Lung (tissue), 12 donors: ENCODE results near the gene HCN4. TPM values are rescaled to one million over a fixed set of nuclear protein-coding genes. Genes with fewer than 3 reads are reported as not detected.

Source experiments
- ATAC-seq: fragments of 200-7000 bp; cut with Tn5 transposase; one replicate; pipeline ENCODE4 v1.9.1; 2020; ENCODE audit warnings: moderate number of reproducible peaks; ENCODE audit not compliant: insufficient read depth, low FRiP score
- DNase-seq, 3 donors: peaks; one replicate each; pipeline ENCODE4 v3.0.0-alpha.2; 2013 to 2017
- H3K27ac ChIP-seq, 2 donors: one replicate each; pipeline ENCODE4 v1.5.1; 2013; ENCODE audit warnings: mild to moderate bottlenecking in 2 of 2, moderate library complexity in 2 of 2, control low read depth in 1 of 2, inconsistent platforms in 1 of 2, low read depth in 1 of 2, low read length in 1 of 2
- H3K27me3 ChIP-seq, 3 donors: one replicate each; pipeline ENCODE4 v1.5.1; 2013; ENCODE audit warnings: low read length in 2 of 3; ENCODE audit not compliant: control insufficient read depth in 3 of 3, insufficient read depth in 3 of 3
- H3K36me3 ChIP-seq, 4 donors: one replicate each; pipeline ENCODE4 v1.5.1; 2013; ENCODE audit warnings: low read length in 4 of 4, mild to moderate bottlenecking in 1 of 4, moderate library complexity in 1 of 4; ENCODE audit not compliant: control insufficient read depth in 4 of 4, insufficient read depth in 4 of 4
- H3K4me1 ChIP-seq, 5 donors: one replicate each; pipeline ENCODE4 v1.5.1; 2013; ENCODE audit warnings: low read length in 5 of 5, mild to moderate bottlenecking in 2 of 5, moderate library complexity in 1 of 5; ENCODE audit not compliant: control insufficient read depth in 5 of 5, insufficient read depth in 5 of 5
- H3K4me3 ChIP-seq: one replicate; pipeline ENCODE4 v1.5.1; 2013; ENCODE audit warnings: mild to moderate bottlenecking, control low read depth, moderate library complexity
- H3K9ac ChIP-seq, 2 donors: one replicate each; pipeline ENCODE4 v1.5.1; 2013; ENCODE audit warnings: low read length in 2 of 2, control low read depth in 1 of 2; ENCODE audit not compliant: insufficient read depth in 1 of 2
- H3K9me3 ChIP-seq, 4 donors: one replicate each; pipeline ENCODE4 v1.5.1; 2013; ENCODE audit warnings: low read length in 3 of 4, mild to moderate bottlenecking in 1 of 4, moderate library complexity in 1 of 4; ENCODE audit not compliant: control insufficient read depth in 4 of 4, insufficient read depth in 3 of 4
- WGBS, 2 donors: extraction: QIAGEN DNeasy Blood & Tissue Kit; methylation state at CpG; one replicate each; pipeline ENCODE4 v1.1.7; 2013; 5-methylcytosine and 5-hydroxymethylcytosine counted together
- polyA plus RNA-seq, 2 donors: library from polyadenylated mRNA; stranded (reverse); fragments of 200-250 nt; gene quantifications; one replicate each; pipeline ENCODE4 v1.2.1, GENCODE V29; 2013
- total RNA-seq, 2 donors: library from RNA; depleted of rRNA in 1 of 2; stranded (reverse); fragments of >200 nt in 1 of 2; gene quantifications; one replicate each; pipeline ENCODE4 v1.2.1, GENCODE V29; 2014 to 2021
- TF ChIP-seq, protein P1 (sequence below): IDR thresholded peaks from 2 replicates; pipeline ENCODE4 v1.5.1; 2012; ENCODE audit warnings: mild to moderate bottlenecking; ENCODE audit errors: control extremely low read depth, extremely low read depth
- donor health status: control.
- donor health status: control.
- donor health status: Bipolar disorder and iron deficiency.
- donor health status: healthy.
- donor health status: DM: yes; HTN: yes; CAD: no.

HCN4 gene
- total and polyA plus RNA-seq, 4 donors = 0.06 to 1.0 (median 0.21) TPM

DNA sequence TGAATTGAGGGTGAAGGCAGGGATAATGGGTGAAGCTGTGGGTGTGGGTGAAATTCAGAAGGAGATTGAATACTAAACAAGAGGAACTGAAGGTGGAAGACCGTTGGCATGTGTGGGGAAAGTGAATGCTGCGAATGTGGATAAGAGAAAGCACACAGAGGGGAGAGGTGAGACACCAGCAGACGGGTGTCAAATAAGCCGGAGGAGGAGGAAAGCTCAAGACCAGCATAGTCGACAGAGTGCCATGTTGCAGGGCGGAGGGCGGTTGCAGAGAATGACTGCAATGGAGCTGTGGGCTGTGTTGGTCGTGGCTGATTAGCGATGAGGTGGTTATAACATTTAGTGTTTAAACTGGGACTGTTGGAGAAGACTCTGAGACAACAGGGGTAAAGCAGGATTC lies 16.4 kb upstream of the HCN4 start:
- Histone ChIP-seq H3K9ac (no peak overlapping the region), H3K27me3 (peaks cover 0 to 8% (median 2%) of the 10 kb centered on the region in 3 donors), H3K4me3 (no peak overlapping the region), H3K36me3 (no peaks in the 10 kb centered on the region), H3K4me1 (no peaks in the 10 kb centered on the region), H3K27ac (no peak overlapping the region), H3K9me3 (peaks cover 0 to 16% (median 3%) of the 10 kb centered on the region in 4 donors)
- WGBS, 2 donors = 82 to 85% methylated on average over 9 of the region's 9 CpGs
- ATAC-seq (no peak), DNase-seq (no peak)
- TF ChIP-seq, protein P1, sequence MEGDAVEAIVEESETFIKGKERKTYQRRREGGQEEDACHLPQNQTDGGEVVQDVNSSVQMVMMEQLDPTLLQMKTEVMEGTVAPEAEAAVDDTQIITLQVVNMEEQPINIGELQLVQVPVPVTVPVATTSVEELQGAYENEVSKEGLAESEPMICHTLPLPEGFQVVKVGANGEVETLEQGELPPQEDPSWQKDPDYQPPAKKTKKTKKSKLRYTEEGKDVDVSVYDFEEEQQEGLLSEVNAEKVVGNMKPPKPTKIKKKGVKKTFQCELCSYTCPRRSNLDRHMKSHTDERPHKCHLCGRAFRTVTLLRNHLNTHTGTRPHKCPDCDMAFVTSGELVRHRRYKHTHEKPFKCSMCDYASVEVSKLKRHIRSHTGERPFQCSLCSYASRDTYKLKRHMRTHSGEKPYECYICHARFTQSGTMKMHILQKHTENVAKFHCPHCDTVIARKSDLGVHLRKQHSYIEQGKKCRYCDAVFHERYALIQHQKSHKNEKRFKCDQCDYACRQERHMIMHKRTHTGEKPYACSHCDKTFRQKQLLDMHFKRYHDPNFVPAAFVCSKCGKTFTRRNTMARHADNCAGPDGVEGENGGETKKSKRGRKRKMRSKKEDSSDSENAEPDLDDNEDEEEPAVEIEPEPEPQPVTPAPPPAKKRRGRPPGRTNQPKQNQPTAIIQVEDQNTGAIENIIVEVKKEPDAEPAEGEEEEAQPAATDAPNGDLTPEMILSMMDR = no peak

DNA sequence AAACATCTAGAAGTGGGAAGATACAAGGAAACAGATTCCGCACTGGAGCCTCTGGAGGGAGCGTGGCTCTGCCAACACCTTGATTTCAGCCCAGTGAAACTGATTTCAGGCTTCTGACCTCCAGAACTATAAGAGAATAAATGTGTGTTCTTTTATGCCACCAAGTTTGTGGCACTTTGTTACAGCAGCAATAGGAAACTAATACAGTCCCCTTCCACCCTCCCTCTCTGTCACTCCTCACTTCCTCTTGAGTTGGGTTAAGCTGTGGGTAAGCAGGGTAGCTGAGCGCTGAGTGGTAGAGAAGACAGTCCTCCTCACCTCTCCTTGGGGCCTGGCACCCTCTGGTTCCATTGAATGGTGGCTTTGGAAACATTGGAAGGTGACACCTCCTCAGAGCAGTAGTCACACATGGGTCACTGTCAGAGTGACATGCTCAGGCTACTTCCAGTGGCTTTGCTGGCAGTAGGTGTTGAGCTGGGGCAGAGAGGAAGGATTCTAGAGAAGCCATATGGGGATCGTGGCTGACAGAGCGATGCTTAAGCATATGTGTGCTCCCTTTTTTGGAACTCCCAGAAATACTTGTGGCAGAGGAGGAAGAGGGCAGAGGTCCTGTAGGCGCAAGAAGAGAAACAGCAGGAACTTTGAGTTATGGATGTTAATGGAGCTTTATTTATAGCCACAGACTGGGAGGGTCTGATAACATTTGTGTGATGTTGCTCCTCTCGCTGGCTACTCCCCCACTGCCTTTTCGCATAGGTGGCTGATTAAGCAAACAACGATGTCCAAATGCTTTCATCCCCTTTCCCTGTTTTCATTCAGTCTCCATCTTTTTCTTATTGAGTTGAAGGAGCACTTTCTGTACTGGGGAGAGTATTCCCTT lies 14.8 kb upstream of the HCN4 start:
- Histone ChIP-seq H3K27me3 (peaks cover 0 to 8% (median 4%) of the 10 kb centered on the region in 3 donors), H3K27ac (no peak overlapping the region), H3K9me3 (peaks cover 0 to 16% (median 3%) of the 10 kb centered on the region in 4 donors), H3K9ac (no peak overlapping the region), H3K4me3 (no peak overlapping the region), H3K4me1 (no peaks in the 10 kb centered on the region), H3K36me3 (no peaks in the 10 kb centered on the region)
- TF ChIP-seq, protein P1 = no peak
- DNase-seq (no peak), ATAC-seq (no peak)
- 71 to 73% methylated on average over 9 of the region's 9 CpGs for WGBS, 2 donors

DNA sequence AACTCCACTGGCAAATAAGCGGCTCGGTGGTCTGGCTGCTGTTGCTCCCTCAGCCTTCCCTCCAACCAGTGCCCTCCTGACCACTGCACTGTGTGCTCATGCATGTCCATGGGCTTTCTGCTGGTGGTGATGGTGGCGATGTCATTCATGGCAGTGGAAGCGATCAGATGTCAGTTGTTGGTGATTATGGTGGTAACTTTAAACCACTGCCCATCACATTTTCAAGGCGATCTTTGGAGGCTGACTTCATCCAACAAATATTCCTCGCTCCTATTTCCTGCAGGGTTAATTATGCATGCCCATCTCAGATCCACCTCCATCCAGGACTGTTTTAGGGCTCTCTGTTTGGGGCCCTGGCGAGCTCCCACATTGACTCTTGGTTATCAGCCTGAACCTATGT lies 13.4 kb upstream of the HCN4 start:
- Histone ChIP-seq H3K27me3 (peaks cover 0 to 8% (median 4%) of the 10 kb centered on the region in 3 donors), H3K9me3 (peaks cover 0 to 16% (median 3%) of the 10 kb centered on the region in 4 donors), H3K4me3 (no peak overlapping the region), H3K4me1 (no peaks in the 10 kb centered on the region), H3K36me3 (no peaks in the 10 kb centered on the region), H3K9ac (no peak overlapping the region), H3K27ac (no peak overlapping the region)
- DNase-seq (no peak), ATAC-seq (no peak)
- TF ChIP-seq, protein P1 = no peak
- 90% methylated on average over 7 of the region's 7 CpGs for WGBS, 2 donors
